ENCODE results near the gene ADCY1.
"Not testable (repeated sequence)": the region's sequence is repeated elsewhere in the genome, so short reads cannot be mapped to it uniquely, and the experiment has no call there.

ADCY1 gene

GRCh38 chr7:45573661-45574415, at the start of gene ADCY1:
TSS of gene ADCY1 (plus strand) at chr7:45574368. CDS start at chr7:45574544, 176 bp downstream.
- no peak for DNase-seq

GRCh38 chr7:45524445-45524844, 49.7 kb upstream of the ADCY1 start:
- no peak for DNase-seq

GRCh38 chr7:45525057-45525456, 49.1 kb upstream of the ADCY1 start:
- no peak for DNase-seq

- no peak for DNase-seq
Observed at GRCh38 chr7:45543473-45543872, 30.7 kb upstream of the ADCY1 start.

- DNase-seq = not testable (repeated sequence)
Observed at GRCh38 chr7:45545105-45545710, 29.0 kb upstream of the ADCY1 start.

- DNase-seq = not testable (repeated sequence)
Observed at GRCh38 chr7:45548917-45549316, 25.3 kb upstream of the ADCY1 start.

GRCh38 chr7:45563401-45563800, 10.8 kb upstream of the ADCY1 start:
- DNase-seq = no peak

GRCh38 chr7:45563941-45564461, 10.2 kb upstream of the ADCY1 start:
- no peak for DNase-seq

GRCh38 chr7:45564485-45564884, 9.7 kb upstream of the ADCY1 start:
- DNase-seq = no peak

- DNase-seq = no peak
Observed at GRCh38 chr7:45564886-45565455, 9.2 kb upstream of the ADCY1 start.

- DNase-seq = no peak
Observed at GRCh38 chr7:45566386-45566785, 7.8 kb upstream of the ADCY1 start.

- DNase-seq = no peak
Observed at GRCh38 chr7:45566961-45567360, 7.2 kb upstream of the ADCY1 start.

GRCh38 chr7:45567713-45568112, 6.5 kb upstream of the ADCY1 start:
- DNase-seq = no peak

- DNase-seq = no peak
Observed at GRCh38 chr7:45568536-45569289, 5.5 kb upstream of the ADCY1 start.

- DNase-seq = no peak
Observed at GRCh38 chr7:45569290-45569685, 4.9 kb upstream of the ADCY1 start.

GRCh38 chr7:45570797-45571196, 3.4 kb upstream of the ADCY1 start:
- no peak for DNase-seq

- no peak for DNase-seq
Observed at GRCh38 chr7:45573204-45573603, 964 bp upstream of the ADCY1 start.

GRCh38 chr7:45574416-45574668, 174 bp downstream of the ADCY1 start:
- DNase-seq = no peak

GRCh38 chr7:45574669-45575500, 717 bp downstream of the ADCY1 start:
- DNase-seq = no peak

GRCh38 chr7:45575501-45576248, 1.5 kb downstream of the ADCY1 start:
- DNase-seq = no peak

GRCh38 chr7:45576249-45576929, 2.2 kb downstream of the ADCY1 start:
- DNase-seq = no peak

Data from CD4-positive, alpha-beta T cell treated with Interleukin-17A for 4 hours (primary cell).